Transverse colon (tissue), 4 donors: ENCODE measurements around the gene DCP2. TPM values are rescaled to one million over a fixed set of nuclear protein-coding genes. Genes with fewer than 3 reads are reported as not detected.

ENCODE experiments used
- DNase-seq: peaks from one replicate; pipeline ENCODE4 v3.0.0-alpha.2; 2019
- H3K27ac ChIP-seq, 4 donors: fragments of 200-600 bp; sonication (generic); 2 replicates each; pipeline ENCODE4 v1.5.1; 2016 to 2018; ENCODE audit warnings: inconsistent platforms in 4 of 4
- H3K27me3 ChIP-seq: fragments of 200-600 bp; sonication (generic); 2 replicates; pipeline ENCODE4 v1.5.1; 2017; ENCODE audit warnings: inconsistent platforms
- H3K36me3 ChIP-seq, 4 donors: fragments of 200-600 bp; sonication (generic); 2 replicates each; pipeline ENCODE4 v1.5.1; 2017 to 2019; ENCODE audit warnings: inconsistent platforms in 4 of 4
- H3K4me1 ChIP-seq, 4 donors: fragments of 200-600 bp; sonication (generic); 2 replicates each; pipeline ENCODE4 v1.5.1; 2017 to 2020; ENCODE audit warnings: inconsistent platforms in 4 of 4
- H3K4me3 ChIP-seq, 4 donors: fragments of 200-600 bp; sonication (generic); 1 replicate in 1 of 4; 2 replicates in 3 of 4; pipeline versions ENCODE4 v1.5.1 to v1.6.1; 2017 to 2019; ENCODE audit warnings: inconsistent platforms in 4 of 4
- H3K9me3 ChIP-seq, 2 donors: fragments of 200-600 bp; sonication (generic); 2 replicates each; pipeline ENCODE4 v1.5.1; 2017 to 2019; ENCODE audit warnings: inconsistent platforms in 2 of 2
- CTCF ChIP-seq, 5 experiments: fragments of 200-600 bp in 3 of 5; fragments of 450-650 bp in 2 of 5; sonication (generic) in 3 of 5; IDR thresholded peaks; 1 replicate in 2 of 5; 2 replicates in 3 of 5; pipeline ENCODE4 v1.5.1; 2016 to 2017; ENCODE audit warnings: antibody characterized with exemption in 5 of 5, inconsistent platforms in 3 of 5, mild to moderate bottlenecking in 2 of 5, moderate library complexity in 1 of 5
- EP300 ChIP-seq: sonication (generic); formaldehyde crosslinking; IDR thresholded peaks from one replicate; pipeline ENCODE4 v1.6.1; 2017; ENCODE audit warnings: antibody characterized with exemption, low read depth
- POLR2A ChIP-seq: fragments of 450-650 bp; IDR thresholded peaks from one replicate; pipeline ENCODE4 v1.6.1; 2016; ENCODE audit warnings: antibody characterized with exemption, mild to moderate bottlenecking, moderate library complexity
- POLR2AphosphoS5 ChIP-seq, 3 donors: sonication (generic); formaldehyde crosslinking; IDR thresholded peaks; one replicate each; pipeline ENCODE4 v1.6.1; 2016; ENCODE audit warnings: antibody characterized with exemption in 3 of 3
- WGBS, 2 donors: methylation state at CpG; one replicate each; pipeline ENCODE4 v1.1.5; 2018; ENCODE audit warnings: low coverage in 1 of 2; 5-methylcytosine and 5-hydroxymethylcytosine counted together
- in situ Hi-C, 4 donors: fragments of 200-750 bp; cut with MboI; loops; one replicate each; pipeline versions ENCODE4 v1.15.0 to v1.15.1; 2017; ENCODE audit warnings: low sequenced_read_pairs in 3 of 4, low pct_ligation_motif_present in 1 of 4, low pct_unique_long_range_greater_than_20kb in 1 of 4
- intact Hi-C: fragments of 100-400 bp; cut with DNase I; formaldehyde crosslinking; loops from one replicate; pipeline ENCODE4 v1.15.1; 2023; ENCODE audit warnings: low total_unique reads
- total RNA-seq, 4 donors: library from RNA; depleted of rRNA; stranded (reverse); fragments of >200 nt; gene quantifications; one replicate each; pipeline ENCODE4 v1.1.0, GENCODE V29; 2016

DCP2 gene
- total RNA-seq, 4 donors from 2014 or later: 11.6 to 27.8 (median 20.7) TPM

GRCh38 chr5:113031557-113031956, 55.0 kb downstream of the DCP2 start:
- Histone ChIP-seq H3K36me3 (peaks cover 0 to 7% (median 0%) of the 10 kb centered on the region in 4 donors), H3K4me1 (no peaks in the 10 kb centered on the region), H3K9me3 (no peaks in the 10 kb centered on the region), H3K4me3 (no peak overlapping the region), H3K27me3 (no peaks in the 10 kb centered on the region), H3K27ac (no peak overlapping the region)
- DNase-seq: no peak
- intact Hi-C loops: no loop called here
- in situ Hi-C loops: no loop called here
- WGBS, 2 donors: 80 to 89% methylated on average over 1 to 2 of the region's 2 CpGs
- TF ChIP-seq EP300 (no peak), POLR2A (no peak), POLR2AphosphoS5 (IDR thresholded peaks at IDR 0.05) (no peak), CTCF (IDR thresholded peaks at IDR 0.05) (no peak)

- DNase-seq: no peak
- H3K27me3 ChIP-seq: no peaks in the 10 kb centered on the region
- H3K9me3 ChIP-seq: no peaks in the 10 kb centered on the region
- intact Hi-C loops (no loop called here), in situ Hi-C loops (no loop called here)
- no peak overlapping the region for H3K4me3 ChIP-seq
- no peaks in the 10 kb centered on the region for H3K4me1 ChIP-seq
- H3K27ac ChIP-seq: no peak overlapping the region
- no peak for TF ChIP-seq POLR2A
- TF ChIP-seq EP300: no peak
- no peak for TF ChIP-seq POLR2AphosphoS5 (IDR thresholded peaks at IDR 0.05)
- TF ChIP-seq CTCF (IDR thresholded peaks at IDR 0.05): no peak
- WGBS, 2 donors: 78 to 88% methylated on average over 8 to 13 of the region's 13 CpGs
- no peaks in the 10 kb centered on the region for H3K36me3 ChIP-seq
Measured at GRCh38 chr5:113034182-113034773, 57.7 kb downstream of the DCP2 start.

GRCh38 chr5:113035096-113035495, 58.5 kb downstream of the DCP2 start:
- TF ChIP-seq CTCF (IDR thresholded peaks at IDR 0.05) (no peak), POLR2A (no peak), EP300 (no peak), POLR2AphosphoS5 (IDR thresholded peaks at IDR 0.05) (no peak)
- no peak for DNase-seq
- no peak overlapping the region for H3K27ac ChIP-seq
- in situ Hi-C loops: no loop called here
- H3K27me3 ChIP-seq: no peaks in the 10 kb centered on the region
- WGBS, 2 donors: 77% methylated on average over 1 of the region's 1 CpG; no CpG with 5 or more reads in 1 of the 2 donors
- H3K36me3 ChIP-seq: no peaks in the 10 kb centered on the region
- H3K9me3 ChIP-seq: no peaks in the 10 kb centered on the region
- no peaks in the 10 kb centered on the region for H3K4me1 ChIP-seq
- intact Hi-C loops: no loop called here
- H3K4me3 ChIP-seq: no peak overlapping the region

GRCh38 chr5:113036321-113036720, 59.7 kb downstream of the DCP2 start:
- H3K4me3 ChIP-seq: no peak overlapping the region
- in situ Hi-C loops: no loop called here
- H3K36me3 ChIP-seq: no peaks in the 10 kb centered on the region
- DNase-seq: no peak
- intact Hi-C loops: no loop called here
- H3K27ac ChIP-seq: no peak overlapping the region
- H3K4me1 ChIP-seq: no peaks in the 10 kb centered on the region
- 100% methylated on average over 4 of the region's 4 CpGs; no CpG with 5 or more reads in 1 of the 2 donors for WGBS, 2 donors
- no peaks in the 10 kb centered on the region for H3K27me3 ChIP-seq
- no peaks in the 10 kb centered on the region for H3K9me3 ChIP-seq
- TF ChIP-seq EP300: no peak
- no peak for TF ChIP-seq CTCF (IDR thresholded peaks at IDR 0.05)
- no peak for TF ChIP-seq POLR2AphosphoS5 (IDR thresholded peaks at IDR 0.05)
- TF ChIP-seq POLR2A: no peak
